B cell (primary cell): ENCODE results near the gene ATP11A. TPM values are rescaled to one million over a fixed set of nuclear protein-coding genes. Genes with fewer than 3 reads are reported as not detected.

Experiments
- ATAC-seq: fragments of 200-7000 bp; cut with Tn5 transposase; one replicate; pipeline ENCODE4 v1.10.0; 2021; ENCODE audit warnings: low read depth, mild to moderate bottlenecking, moderate number of reproducible peaks, moderate library complexity
- CTCF ChIA-PET: fragments of 350-600 bp; sonication (Branson Sonifier 250); formaldehyde crosslinking; loops from one replicate; lab custom pipeline; 2021; ENCODE audit warnings: antibody characterized with exemption, inconsistent platforms; lab: Charles Lee
- POLR2A ChIA-PET: fragments of 350-600 bp; sonication (Branson Sonifier 250); formaldehyde crosslinking; loops from one replicate; lab custom pipeline; 2021; ENCODE audit warnings: antibody characterized with exemption; lab: Charles Lee
- DNase-seq: peaks from one replicate; pipeline ENCODE4 v3.0.0; 2013
- H2AFZ ChIP-seq: 2 replicates; pipeline ENCODE4 v1.6.1; 2012; ENCODE audit warnings: mild to moderate bottlenecking, low read depth, low read length; ENCODE audit not compliant: insufficient read depth, poor library complexity, severe bottlenecking
- H3K27ac ChIP-seq, 2 donors: 1 replicate in 1 of 2; 2 replicates in 1 of 2; pipeline ENCODE4 v1.5.1; 2012 to 2013; ENCODE audit warnings: low read length in 2 of 2, mild to moderate bottlenecking in 2 of 2, moderate library complexity in 1 of 2
- H3K27me3 ChIP-seq, 4 experiments: fragments of 200-600 bp in 1 of 4; sonication (generic) in 1 of 4; replicated peaks in 1 of 4; 1 replicate in 2 of 4; 2 replicates in 2 of 4; pipeline versions ENCODE4 v1.6.1 to v1.7.0; 2013 to 2016; ENCODE audit warnings: low read length in 3 of 4, mild to moderate bottlenecking in 2 of 4, mixed read lengths in 1 of 4, moderate library complexity in 1 of 4; ENCODE audit not compliant: insufficient read depth in 4 of 4, control insufficient read depth in 3 of 4; ENCODE audit errors: control extremely low read depth in 1 of 4
- H3K36me3 ChIP-seq, 2 experiments: replicated peaks in 1 of 2; 1 replicate in 1 of 2; 2 replicates in 1 of 2; pipeline versions ENCODE4 v1.6.1 to v1.7.1; 2013; ENCODE audit warnings: low read length in 1 of 2; ENCODE audit not compliant: insufficient read depth in 2 of 2, control insufficient read depth in 1 of 2; ENCODE audit errors: control extremely low read depth in 1 of 2, extremely low read depth in 1 of 2
- H3K4me1 ChIP-seq, 2 donors: fragments of 200-600 bp in 1 of 2; sonication (generic) in 1 of 2; 1 replicate in 1 of 2; 2 replicates in 1 of 2; pipeline versions ENCODE4 v1.5.1 to v1.6.1; 2013 to 2017; ENCODE audit warnings: low read length in 2 of 2; ENCODE audit not compliant: control insufficient read depth in 2 of 2, insufficient read depth in 2 of 2
- H3K4me2 ChIP-seq: replicated peaks from 2 replicates; pipeline ENCODE3; 2012; ENCODE audit warnings: mild to moderate bottlenecking, low read depth, low read length; ENCODE audit not compliant: poor library complexity, severe bottlenecking
- H3K4me3 ChIP-seq, 5 experiments: fragments of 200-600 bp in 1 of 5; sonication (generic) in 1 of 5; 1 replicate in 3 of 5; 2 replicates in 2 of 5; pipeline versions ENCODE4 v1.5.1 to v1.7.0; 2011 to 2016; ENCODE audit warnings: low read length in 4 of 5, mild to moderate bottlenecking in 4 of 5, low read depth in 2 of 5, control low read depth in 1 of 5, moderate library complexity in 1 of 5; ENCODE audit not compliant: insufficient read depth in 1 of 5; ENCODE audit errors: control extremely low read depth in 1 of 5, extremely low read depth in 1 of 5
- H3K79me2 ChIP-seq: fragments of 200-600 bp; sonication (generic); one replicate; pipeline ENCODE4 v1.6.0; 2016; ENCODE audit warnings: low read length; ENCODE audit not compliant: control insufficient read depth, insufficient read depth
- H3K9ac ChIP-seq: fragments of 200-600 bp; sonication (generic); 2 replicates; pipeline ENCODE4 v1.6.1; 2017; ENCODE audit warnings: mild to moderate bottlenecking, low read length, moderate library complexity
- H3K9me3 ChIP-seq, 3 donors: one replicate each; pipeline versions ENCODE4 v1.6.1 to v1.7.1; 2013; ENCODE audit warnings: low read length in 2 of 3; ENCODE audit not compliant: control insufficient read depth in 2 of 3, insufficient read depth in 1 of 3; ENCODE audit errors: control extremely low read depth in 1 of 3
- H4K20me1 ChIP-seq: 2 replicates; pipeline ENCODE4 v1.6.0; 2012; ENCODE audit warnings: mild to moderate bottlenecking, low read length; ENCODE audit not compliant: insufficient read depth, control insufficient read depth, poor library complexity, severe bottlenecking
- H3K27ac Mint-ChIP-seq: one replicate; pipeline ENCODE4 v1.8.0; 2021; ENCODE audit warnings: mixed read lengths
- H3K27me3 Mint-ChIP-seq: one replicate; pipeline ENCODE4 v1.8.0; 2021; ENCODE audit warnings: mixed read lengths
- H3K4me1 Mint-ChIP-seq: one replicate; pipeline ENCODE4 v1.8.0; 2021; ENCODE audit warnings: mixed read lengths
- H3K4me3 Mint-ChIP-seq: one replicate; pipeline ENCODE4 v1.8.0; 2021; ENCODE audit warnings: mixed read lengths
- H3K9me3 Mint-ChIP-seq: one replicate; pipeline ENCODE4 v1.8.0; 2022; ENCODE audit warnings: mixed read lengths; ENCODE audit not compliant: insufficient read depth
- EZH2 ChIP-seq: IDR thresholded peaks from 2 replicates; pipeline ENCODE4 v1.6.1; 2012; ENCODE audit warnings: borderline replicate concordance, low read depth, mild to moderate bottlenecking, moderate library complexity, low read length; ENCODE audit not compliant: insufficient read depth, poor library complexity, severe bottlenecking
- WGBS: methylation state at CpG from one replicate; pipeline ENCODE4 v1.1.5; 2013; ENCODE audit warnings: missing lambda C conversion rate; ENCODE audit not compliant: insufficient coverage; 5-methylcytosine and 5-hydroxymethylcytosine counted together
- intact Hi-C: fragments of 100-400 bp; cut with micrococcal nuclease; formaldehyde crosslinking; loops from one replicate; pipeline ENCODE4 v1.10.0; 2022
- polyA plus RNA-seq: library from polyadenylated mRNA; depleted of rRNA; stranded (reverse); fragments of >200 nt; gene quantifications from 2 replicates; pipeline ENCODE4 v1.2.3, GENCODE V29; 2012
- total RNA-seq, 2 donors: library from RNA; stranded (reverse); fragments of 120-200 nt in 1 of 2; gene quantifications; 1 replicate in 1 of 2; 2 replicates in 1 of 2; pipeline versions ENCODE4 v1.2.3 to v1.2.4, GENCODE V29; 2013 to 2022
- TF ChIP-seq, protein P1 (sequence below): fragments of 200-600 bp; IDR thresholded peaks from one replicate; pipeline ENCODE4 v1.8.0; 2022; ENCODE audit warnings: antibody characterized with exemption, mild to moderate bottlenecking

ATP11A gene
- total and polyA plus RNA-seq, 2 donors (not counting 1 experiment from before 2014, with no cell fraction given) = 36.9 to 60.3 TPM

DNA sequence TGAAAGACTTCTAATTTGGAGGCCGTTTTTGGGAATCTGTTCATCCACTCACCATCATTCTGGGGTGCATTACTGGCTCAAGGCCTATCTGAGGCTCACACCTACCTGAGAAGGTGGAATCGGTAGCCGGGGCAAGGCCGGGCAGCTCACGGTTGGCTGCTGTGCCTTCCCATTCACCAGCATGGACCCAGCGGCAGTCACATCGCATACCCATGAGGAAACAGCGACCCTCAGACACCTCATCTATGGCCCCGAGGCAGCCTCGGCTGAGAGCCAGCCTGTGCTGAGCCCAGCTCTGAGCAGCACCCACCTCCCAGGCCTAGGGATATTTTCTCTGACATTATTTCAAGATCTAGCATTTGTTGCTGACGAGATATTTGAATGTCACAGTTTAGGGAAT is 130.5 kb downstream of the ATP11A start:
- POLR2A ChIA-PET = no interaction called here
- H3K4me3 Mint-ChIP-seq = no peak overlapping the region
- CTCF ChIA-PET = no interaction called here
- no peak for ATAC-seq
- no peaks in the 10 kb centered on the region for H3K27me3 Mint-ChIP-seq
- Histone ChIP-seq H3K27me3 (no peaks in the 10 kb centered on the region), H3K36me3 (peaks cover 1 to 32% of the 10 kb centered on the region in 2 experiments), H3K9me3 (peaks cover 0 to 17% (median 3%) of the 10 kb centered on the region in 3 donors), H3K4me1 (no peaks in the 10 kb centered on the region), H3K27ac (no peak overlapping the region), H2AFZ (no peak overlapping the region), H3K9ac (no peak overlapping the region), H3K4me2 (no peak overlapping the region), H4K20me1 (no peaks in the 10 kb centered on the region), H3K4me3 (no peak overlapping the region), H3K79me2 (no peaks in the 10 kb centered on the region)
- H3K9me3 Mint-ChIP-seq = no peaks in the 10 kb centered on the region
- DNase-seq = no peak
- TF ChIP-seq, protein P1, sequence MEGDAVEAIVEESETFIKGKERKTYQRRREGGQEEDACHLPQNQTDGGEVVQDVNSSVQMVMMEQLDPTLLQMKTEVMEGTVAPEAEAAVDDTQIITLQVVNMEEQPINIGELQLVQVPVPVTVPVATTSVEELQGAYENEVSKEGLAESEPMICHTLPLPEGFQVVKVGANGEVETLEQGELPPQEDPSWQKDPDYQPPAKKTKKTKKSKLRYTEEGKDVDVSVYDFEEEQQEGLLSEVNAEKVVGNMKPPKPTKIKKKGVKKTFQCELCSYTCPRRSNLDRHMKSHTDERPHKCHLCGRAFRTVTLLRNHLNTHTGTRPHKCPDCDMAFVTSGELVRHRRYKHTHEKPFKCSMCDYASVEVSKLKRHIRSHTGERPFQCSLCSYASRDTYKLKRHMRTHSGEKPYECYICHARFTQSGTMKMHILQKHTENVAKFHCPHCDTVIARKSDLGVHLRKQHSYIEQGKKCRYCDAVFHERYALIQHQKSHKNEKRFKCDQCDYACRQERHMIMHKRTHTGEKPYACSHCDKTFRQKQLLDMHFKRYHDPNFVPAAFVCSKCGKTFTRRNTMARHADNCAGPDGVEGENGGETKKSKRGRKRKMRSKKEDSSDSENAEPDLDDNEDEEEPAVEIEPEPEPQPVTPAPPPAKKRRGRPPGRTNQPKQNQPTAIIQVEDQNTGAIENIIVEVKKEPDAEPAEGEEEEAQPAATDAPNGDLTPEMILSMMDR = no peak
- no peak for TF ChIP-seq EZH2
- no peaks in the 10 kb centered on the region for H3K4me1 Mint-ChIP-seq
- WGBS = 98% methylated on average over 9 of the region's 11 CpGs
- H3K27ac Mint-ChIP-seq = no peak overlapping the region
- intact Hi-C loops = no loop called here

DNA sequence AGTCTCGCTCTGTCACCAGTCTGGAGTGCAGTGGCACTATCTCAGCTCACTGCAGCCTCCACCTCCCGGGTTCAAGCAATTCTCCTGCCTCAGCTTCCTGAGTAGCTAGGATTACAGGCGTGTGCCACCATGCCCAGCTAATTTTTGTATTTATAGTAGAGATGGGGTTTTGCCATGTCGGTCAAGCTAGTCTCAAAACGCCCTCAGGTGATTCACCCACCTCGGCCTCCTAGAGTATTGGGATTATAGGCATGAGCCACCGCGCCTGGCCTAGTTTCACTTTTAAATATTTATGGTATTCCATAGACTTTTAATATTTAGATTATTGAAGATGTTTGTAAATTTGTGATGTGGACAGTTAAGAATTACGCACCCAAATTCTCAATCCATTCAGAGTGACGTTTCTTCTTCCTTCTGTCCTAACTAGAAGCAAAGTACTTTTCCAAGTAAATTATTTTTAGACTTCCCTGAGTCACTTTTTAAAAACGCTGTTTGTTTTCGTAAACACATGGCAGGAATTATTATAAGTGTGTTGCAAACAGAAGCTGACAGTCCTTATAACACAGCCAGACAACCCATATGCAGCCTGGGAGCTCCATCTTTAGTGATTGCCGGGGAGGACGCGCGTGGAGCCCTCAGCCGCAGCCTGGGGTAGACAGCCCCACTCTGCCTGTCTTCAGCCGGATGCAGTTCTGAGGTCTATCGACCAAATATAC is 131.7 kb downstream of the ATP11A start:
- no peaks in the 10 kb centered on the region for H3K79me2 ChIP-seq
- H3K9me3 ChIP-seq = peaks cover 0 to 17% (median 3%) of the 10 kb centered on the region in 3 donors
- Mint-ChIP-seq H3K27ac (no peak overlapping the region), H3K4me1 (no peaks in the 10 kb centered on the region), H3K27me3 (no peaks in the 10 kb centered on the region), H3K9me3 (no peaks in the 10 kb centered on the region), H3K4me3 (no peak overlapping the region)
- H3K4me3 ChIP-seq = no peak overlapping the region
- no peaks in the 10 kb centered on the region for H3K4me1 ChIP-seq
- no peak overlapping the region for H3K4me2 ChIP-seq
- 100% methylated on average over 1 of the region's 19 CpGs for WGBS
- TF ChIP-seq, protein P1 = no peak
- TF ChIP-seq EZH2 = no peak
- no peak overlapping the region for H2AFZ ChIP-seq
- H3K27me3 ChIP-seq = no peaks in the 10 kb centered on the region
- ChIA-PET POLR2A (no interaction called here), CTCF (no interaction called here)
- intact Hi-C loops = no loop called here
- no peaks in the 10 kb centered on the region for H4K20me1 ChIP-seq
- H3K36me3 ChIP-seq = peaks cover 0 to 33% of the 10 kb centered on the region in 2 experiments
- no peak for ATAC-seq
- H3K27ac ChIP-seq = no peak overlapping the region
- H3K9ac ChIP-seq = no peak overlapping the region
- no peak for DNase-seq
